OCI-M1 (cell line): Measurements from ENCODE around the gene GALNT12.

Experiments
- DNase-seq: peaks from one replicate; lab custom pipeline; 2025; lab: John Stamatoyannopoulos, UW

The GALNT12 gene

GRCh38 chr9:98805506-98806272 is 1.8 kb upstream of the GALNT12 start:
- no peak for DNase-seq

GRCh38 chr9:98806394-98807035 is 955 bp upstream of the GALNT12 start:
- no peak for DNase-seq

- DNase-seq = no peak
Observed at GRCh38 chr9:98807814-98808195, 335 bp downstream of the GALNT12 start.

- DNase-seq = no peak
Observed at GRCh38 chr9:98808411-98808815, 943 bp downstream of the GALNT12 start.

GRCh38 chr9:98808875-98809274 is 1.4 kb downstream of the GALNT12 start:
- DNase-seq = no peak

- no peak for DNase-seq
Observed at GRCh38 chr9:98809311-98810101, 2.0 kb downstream of the GALNT12 start.

- DNase-seq = no peak
Observed at GRCh38 chr9:98810102-98810842, 2.8 kb downstream of the GALNT12 start.

- DNase-seq = no peak
Observed at GRCh38 chr9:98811051-98811650, 3.7 kb downstream of the GALNT12 start.

- no peak for DNase-seq
Observed at GRCh38 chr9:98815391-98815951, 8.0 kb downstream of the GALNT12 start.

GRCh38 chr9:98818764-98819163 is 11.3 kb downstream of the GALNT12 start:
- DNase-seq = no peak

GRCh38 chr9:98819231-98819630 is 11.8 kb downstream of the GALNT12 start:
- DNase-seq = no peak

GRCh38 chr9:98821831-98822230 is 14.4 kb downstream of the GALNT12 start:
- no peak for DNase-seq

- DNase-seq = no peak
Observed at GRCh38 chr9:98822661-98823060, 15.2 kb downstream of the GALNT12 start.

- DNase-seq = no peak
Observed at GRCh38 chr9:98823666-98824334, 16.3 kb downstream of the GALNT12 start.

GRCh38 chr9:98825414-98825813 is 17.9 kb downstream of the GALNT12 start:
- no peak for DNase-seq

- no peak for DNase-seq
Observed at GRCh38 chr9:98826716-98827115, 19.2 kb downstream of the GALNT12 start.

GRCh38 chr9:98829766-98830165 is 22.3 kb downstream of the GALNT12 start:
- no peak for DNase-seq

- no peak for DNase-seq
Observed at GRCh38 chr9:98830554-98830953, 23.1 kb downstream of the GALNT12 start.

GRCh38 chr9:98831696-98832095 is 24.2 kb downstream of the GALNT12 start:
- no peak for DNase-seq

GRCh38 chr9:98832768-98833089 is 25.3 kb downstream of the GALNT12 start:
- DNase-seq = no peak
